GM18907 (cell line): Measurements from ENCODE around the gene SAMD4B.
"Not testable (repeated sequence)": the region's sequence is repeated elsewhere in the genome, so short reads cannot be mapped to it uniquely, and the experiment has no call there.

Experiments used
- ATAC-seq: cut with Tn5 transposase; IDR thresholded peaks from one replicate; pipeline ENCODE4 v1.9.1; 2021; ENCODE audit warnings: mild to moderate bottlenecking, moderate library complexity; ENCODE audit not compliant: unreplicated experiment

The SAMD4B gene

GRCh38 chr19:39362682-39363657 is 20.7 kb downstream of the SAMD4B start:
- ATAC-seq = no peak

GRCh38 chr19:39363901-39364457 is 21.8 kb downstream of the SAMD4B start:
- ATAC-seq = no peak

GRCh38 chr19:39365531-39365930 is 23.3 kb downstream of the SAMD4B start:
- ATAC-seq = no peak

- no peak for ATAC-seq
Observed at GRCh38 chr19:39369200-39369599, 27.0 kb downstream of the SAMD4B start.

GRCh38 chr19:39370735-39371134 is 28.5 kb downstream of the SAMD4B start:
- ATAC-seq = no peak

GRCh38 chr19:39372047-39372802 is 30.0 kb downstream of the SAMD4B start:
- no peak for ATAC-seq

- ATAC-seq = no peak
Observed at GRCh38 chr19:39372941-39373340, 30.7 kb downstream of the SAMD4B start.

- no peak for ATAC-seq
Observed at GRCh38 chr19:39375929-39376328, 33.7 kb downstream of the SAMD4B start.

- ATAC-seq = no peak
Observed at GRCh38 chr19:39377373-39378362, 35.4 kb downstream of the SAMD4B start.

- ATAC-seq = not testable (repeated sequence)
Observed at GRCh38 chr19:39379366-39379765, 37.1 kb downstream of the SAMD4B start.

- no peak for ATAC-seq
Observed at GRCh38 chr19:39379865-39380396, 37.7 kb downstream of the SAMD4B start.

- ATAC-seq = no peak
Observed at GRCh38 chr19:39380521-39381502, 38.6 kb downstream of the SAMD4B start.

- no peak for ATAC-seq
Observed at GRCh38 chr19:39381910-39382611, 39.8 kb downstream of the SAMD4B start.

- no peak for ATAC-seq
Observed at GRCh38 chr19:39382991-39383828, 41.0 kb downstream of the SAMD4B start.

GRCh38 chr19:39384839-39385568 is 42.8 kb downstream of the SAMD4B start:
- no peak for ATAC-seq

- no peak for ATAC-seq
Observed at GRCh38 chr19:39385629-39386411, 43.6 kb downstream of the SAMD4B start.
